NCI-H128 (cell line): ENCODE measurements around the gene TLCD1.

Experiments
- DNase-seq: peaks from one replicate; lab custom pipeline; 2025; ENCODE audit not compliant: unreplicated experiment; lab: John Stamatoyannopoulos, UW

The TLCD1 gene

GRCh38 chr17:28726226-28726626, at the start of gene TLCD1:
TLCD1 (minus strand) TSS chr17:28726233; CDS start chr17:28726097, 136 bp downstream.
- no peak for DNase-seq

DNA sequence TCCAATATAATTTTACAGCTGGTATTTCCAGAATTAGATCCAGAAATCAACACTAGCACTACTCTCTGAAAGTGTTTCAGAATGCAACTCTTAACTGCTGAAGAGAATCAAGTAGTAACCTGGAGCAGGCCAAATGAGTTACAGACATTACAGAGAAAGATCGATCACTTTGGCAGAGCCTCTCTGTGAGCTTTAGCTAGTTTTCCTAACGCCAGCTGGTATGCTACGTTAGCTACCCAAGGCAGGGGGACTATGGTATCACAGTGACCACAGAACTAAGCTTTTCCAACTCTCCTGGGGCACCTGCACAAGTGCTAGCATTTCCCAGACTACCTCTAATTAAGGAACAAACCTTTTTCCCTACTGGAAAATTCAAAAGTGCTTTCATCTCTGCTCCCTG, 48.2 kb upstream of the TLCD1 start:
- DNase-seq, result no peak

- no peak for DNase-seq
Observed at GRCh38 chr17:28773736-28774135, 47.7 kb upstream of the TLCD1 start.

DNA sequence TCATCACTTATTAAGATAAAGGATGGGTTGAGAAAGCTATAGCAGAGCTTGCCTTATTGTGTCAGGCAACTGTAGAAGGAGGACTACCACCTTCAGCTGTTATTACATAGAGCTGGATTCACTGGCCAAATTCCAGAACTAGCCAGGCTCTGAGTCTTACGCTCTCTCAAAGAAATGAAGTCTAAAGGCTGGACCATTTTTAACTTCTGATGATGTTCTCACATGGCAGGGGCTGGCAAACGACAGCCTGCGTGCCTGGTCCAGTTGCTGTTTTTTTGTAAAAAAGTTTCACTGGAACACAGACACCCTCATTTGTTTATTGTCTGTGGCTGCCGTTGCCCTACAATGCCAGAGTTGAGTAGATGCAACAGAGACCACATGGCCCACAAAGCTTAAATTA, 39.0 kb upstream of the TLCD1 start:
- DNase-seq, result no peak

GRCh38 chr17:28763804-28764266, 37.8 kb upstream of the TLCD1 start:
- peak; percentile 44 for DNase-seq

GRCh38 chr17:28763137-28763799, 37.2 kb upstream of the TLCD1 start:
- DNase-seq, result no peak

- no peak for DNase-seq
Observed at GRCh38 chr17:28760601-28761562, 34.8 kb upstream of the TLCD1 start.

GRCh38 chr17:28759256-28759865, 33.3 kb upstream of the TLCD1 start:
- no peak for DNase-seq

DNA sequence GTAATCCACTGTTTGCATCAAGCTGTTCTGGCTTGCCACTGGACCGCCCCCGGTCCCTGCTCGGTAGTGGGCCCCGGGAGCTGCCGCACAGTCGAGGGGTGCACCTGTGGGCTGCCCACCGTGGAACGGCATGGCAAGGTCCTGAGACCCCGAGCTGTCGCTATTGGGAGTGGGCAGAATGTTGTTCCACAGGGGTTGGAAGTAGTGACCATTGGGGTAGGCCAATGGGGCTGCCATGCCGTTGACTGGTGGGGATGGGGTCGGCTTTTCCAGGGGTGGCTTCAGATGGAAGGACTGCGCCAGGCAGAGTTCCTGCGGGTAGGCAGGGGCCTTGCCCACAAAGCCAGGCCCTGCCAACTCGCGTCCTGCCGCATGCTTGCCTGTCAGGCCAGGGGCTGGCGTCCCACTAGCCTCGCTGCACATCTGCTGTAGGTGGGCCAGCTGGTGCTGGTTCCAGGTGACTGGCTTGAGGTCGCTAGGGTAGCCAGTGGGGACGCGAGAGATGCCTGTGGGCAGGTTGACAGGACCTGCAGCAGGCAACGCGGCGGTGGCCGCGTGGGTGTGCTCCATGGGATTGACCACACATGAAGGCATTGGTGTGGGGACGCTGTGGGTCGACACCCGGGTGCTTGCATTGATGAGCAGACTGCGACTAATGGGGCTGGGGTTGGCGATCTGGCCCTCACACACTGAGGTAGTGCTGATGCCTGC, 32.5 kb upstream of the TLCD1 start:
- DNase-seq, result no peak

DNA sequence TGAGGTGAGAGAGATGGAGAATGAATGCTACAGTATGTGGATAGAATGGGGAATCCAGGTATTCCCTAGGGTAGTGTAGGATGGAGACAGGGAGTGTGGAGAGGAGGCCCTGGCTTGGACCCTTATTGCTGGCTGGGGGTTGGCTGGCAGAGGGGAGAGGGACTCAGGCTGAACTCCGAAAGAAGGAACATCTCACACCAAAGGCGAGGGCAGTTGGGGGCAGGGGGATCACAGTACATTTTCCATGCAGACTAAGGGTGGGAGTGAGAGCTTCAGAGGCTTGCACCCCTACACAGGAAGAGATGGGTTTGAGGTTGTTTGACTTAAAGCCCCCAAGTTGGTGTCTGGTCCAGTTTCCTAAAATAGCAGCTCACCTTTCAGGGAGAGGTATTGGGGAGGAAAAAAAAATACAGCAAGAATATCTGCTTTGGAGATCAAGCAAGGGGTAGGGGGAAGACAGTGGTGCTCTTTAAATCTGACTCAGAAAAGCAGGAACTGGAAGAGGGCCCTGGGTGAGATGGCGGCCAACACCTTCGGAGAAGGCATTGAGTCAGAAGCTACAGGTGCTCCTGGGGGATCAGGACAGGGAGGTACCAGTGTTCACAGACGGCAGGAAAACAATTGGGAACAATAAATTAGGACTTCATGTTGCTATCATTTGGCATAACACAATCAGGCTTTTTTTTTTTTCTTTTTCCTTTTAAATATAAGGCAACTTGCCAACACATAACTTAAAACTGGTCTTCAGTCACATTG, 30.2 kb upstream of the TLCD1 start:
- no peak for DNase-seq

- no peak for DNase-seq
Observed at GRCh38 chr17:28755486-28755885, 29.5 kb upstream of the TLCD1 start.

DNA sequence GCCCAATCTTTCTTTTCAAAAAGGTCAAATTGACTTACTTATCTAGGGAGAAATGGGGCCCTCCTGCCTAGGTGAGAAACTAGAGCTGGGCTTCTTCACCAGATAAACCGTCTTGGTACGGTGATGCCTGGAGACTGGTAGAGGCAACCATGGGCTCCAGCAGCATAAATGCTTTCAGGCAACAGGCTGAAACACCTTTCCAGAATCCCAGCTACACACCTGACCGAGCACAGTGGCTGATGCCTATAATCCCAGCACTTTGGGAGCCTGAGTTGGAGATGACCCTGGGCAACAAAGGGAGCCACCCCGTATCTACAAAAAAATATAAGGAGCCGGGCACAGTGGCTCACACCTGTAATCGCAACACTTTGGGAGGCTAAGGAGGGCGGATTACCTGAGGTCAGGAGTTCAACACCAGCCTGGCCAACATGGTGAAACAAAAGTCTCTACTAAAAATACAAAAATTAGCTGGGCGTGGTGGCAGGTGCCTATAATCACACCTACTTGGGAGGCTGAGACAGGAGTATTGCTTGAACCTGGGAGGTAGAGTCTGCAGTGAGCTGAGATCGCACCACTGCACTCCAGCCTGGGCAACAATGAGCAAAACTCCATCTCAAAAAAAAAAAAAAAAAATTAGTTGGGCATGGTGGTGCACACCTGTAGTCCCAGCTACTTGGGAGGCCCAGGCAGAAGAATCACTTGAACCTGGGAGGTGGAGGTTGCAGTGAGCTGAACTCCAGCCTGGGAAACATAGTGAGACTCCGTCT, 25.8 kb upstream of the TLCD1 start:
- no peak for DNase-seq

GRCh38 chr17:28750178-28751047, 24.4 kb upstream of the TLCD1 start:
- peak; percentile 68 for DNase-seq

- no peak for DNase-seq
Observed at GRCh38 chr17:28749516-28750177, 23.6 kb upstream of the TLCD1 start.

DNA sequence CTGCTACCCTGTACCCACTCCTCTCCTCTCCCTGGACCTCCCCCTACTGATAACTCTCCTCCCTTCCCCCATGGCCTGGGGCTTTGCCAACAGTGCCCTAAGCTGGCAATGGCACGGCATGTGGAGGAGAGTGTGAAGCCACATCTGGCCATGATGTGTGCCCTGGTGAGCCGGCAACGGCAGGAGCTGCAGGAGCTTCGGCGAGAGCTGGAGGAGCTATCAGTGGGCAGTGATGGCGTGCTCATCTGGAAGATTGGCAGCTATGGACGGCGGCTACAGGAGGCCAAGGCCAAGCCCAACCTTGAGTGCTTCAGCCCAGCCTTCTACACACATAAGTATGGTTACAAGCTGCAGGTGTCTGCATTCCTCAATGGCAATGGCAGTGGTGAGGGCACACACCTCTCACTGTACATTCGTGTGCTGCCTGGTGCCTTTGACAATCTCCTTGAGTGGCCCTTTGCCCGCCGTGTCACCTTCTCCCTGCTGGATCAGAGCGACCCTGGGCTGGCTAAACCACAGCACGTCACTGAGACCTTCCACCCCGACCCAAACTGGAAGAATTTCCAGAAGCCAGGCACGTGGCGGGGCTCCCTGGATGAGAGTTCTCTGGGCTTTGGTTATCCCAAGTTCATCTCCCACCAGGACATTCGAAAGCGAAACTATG, 23.0 kb upstream of the TLCD1 start:
- no peak for DNase-seq

DNA sequence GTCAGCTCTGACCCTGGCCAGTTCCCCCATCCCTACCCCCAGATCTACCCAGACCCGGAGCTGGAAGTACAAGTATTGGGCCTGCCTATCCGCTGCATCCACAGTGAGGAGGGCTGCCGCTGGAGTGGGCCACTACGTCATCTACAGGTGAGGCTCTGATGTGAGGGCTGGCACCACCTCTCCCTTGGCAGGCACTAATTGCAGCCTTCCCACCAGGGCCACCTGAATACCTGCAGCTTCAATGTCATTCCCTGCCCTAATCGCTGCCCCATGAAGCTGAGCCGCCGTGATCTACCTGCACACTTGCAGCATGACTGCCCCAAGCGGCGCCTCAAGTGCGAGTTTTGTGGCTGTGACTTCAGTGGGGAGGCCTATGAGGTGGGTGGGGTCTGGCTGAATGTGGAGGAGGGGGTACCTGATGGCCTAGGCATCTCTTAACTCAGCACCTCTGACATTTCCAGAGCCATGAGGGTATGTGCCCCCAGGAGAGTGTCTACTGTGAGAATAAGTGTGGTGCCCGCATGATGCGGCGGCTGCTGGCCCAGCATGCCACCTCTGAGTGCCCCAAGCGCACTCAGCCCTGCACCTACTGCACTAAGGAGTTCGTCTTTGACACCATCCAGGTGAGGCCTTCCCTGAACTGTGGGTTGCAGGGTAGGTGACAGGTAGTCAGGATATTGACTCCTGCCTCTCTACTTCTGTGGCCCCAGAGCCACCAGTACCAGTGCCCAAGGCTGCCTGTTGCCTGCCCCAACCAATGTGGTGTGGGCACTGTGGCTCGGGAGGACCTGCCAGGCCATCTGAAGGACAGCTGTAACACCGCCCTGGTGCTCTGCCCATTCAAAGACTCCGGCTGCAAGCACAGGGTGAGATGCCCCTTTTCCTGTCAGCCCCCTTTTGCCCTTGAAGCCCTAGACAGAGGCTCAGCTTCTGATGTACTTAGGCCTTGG, 22.0 kb upstream of the TLCD1 start:
- DNase-seq, result no peak
